B cell (primary cell): ENCODE data around the gene NFYC.

Experiments
- EZH2 ChIP-seq: IDR thresholded peaks from 2 replicates; pipeline ENCODE4 v1.6.1; 2012; ENCODE audit warnings: borderline replicate concordance, low read depth, mild to moderate bottlenecking, moderate library complexity, low read length; ENCODE audit not compliant: insufficient read depth, poor library complexity, severe bottlenecking
- TF ChIP-seq, protein P1 (sequence below): fragments of 200-600 bp; IDR thresholded peaks from one replicate; pipeline ENCODE4 v1.8.0; 2022; ENCODE audit warnings: antibody characterized with exemption, mild to moderate bottlenecking

DNA sequence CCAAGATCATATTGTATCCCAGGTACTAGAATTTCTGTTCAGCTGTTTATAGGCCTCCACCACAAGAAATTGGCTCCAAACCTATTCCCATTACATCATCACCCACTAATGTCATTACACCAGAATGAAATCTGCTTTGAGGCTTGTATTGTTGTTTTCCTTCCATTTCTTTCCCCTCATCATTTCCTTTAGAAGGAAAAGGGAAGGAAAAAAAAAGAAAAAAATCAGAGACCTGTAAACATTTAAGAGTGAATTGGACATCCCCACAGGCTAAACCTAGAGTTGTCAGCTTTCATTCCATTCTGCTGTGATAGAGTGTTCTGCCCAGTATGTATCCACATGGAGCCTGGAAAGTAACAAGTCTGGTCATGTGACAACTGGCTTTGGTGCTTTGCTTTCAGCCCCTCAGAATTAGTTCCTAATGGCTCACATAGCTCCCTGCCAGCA is 44.6 kb downstream of the NFYC start:
- TF ChIP-seq, protein P1, sequence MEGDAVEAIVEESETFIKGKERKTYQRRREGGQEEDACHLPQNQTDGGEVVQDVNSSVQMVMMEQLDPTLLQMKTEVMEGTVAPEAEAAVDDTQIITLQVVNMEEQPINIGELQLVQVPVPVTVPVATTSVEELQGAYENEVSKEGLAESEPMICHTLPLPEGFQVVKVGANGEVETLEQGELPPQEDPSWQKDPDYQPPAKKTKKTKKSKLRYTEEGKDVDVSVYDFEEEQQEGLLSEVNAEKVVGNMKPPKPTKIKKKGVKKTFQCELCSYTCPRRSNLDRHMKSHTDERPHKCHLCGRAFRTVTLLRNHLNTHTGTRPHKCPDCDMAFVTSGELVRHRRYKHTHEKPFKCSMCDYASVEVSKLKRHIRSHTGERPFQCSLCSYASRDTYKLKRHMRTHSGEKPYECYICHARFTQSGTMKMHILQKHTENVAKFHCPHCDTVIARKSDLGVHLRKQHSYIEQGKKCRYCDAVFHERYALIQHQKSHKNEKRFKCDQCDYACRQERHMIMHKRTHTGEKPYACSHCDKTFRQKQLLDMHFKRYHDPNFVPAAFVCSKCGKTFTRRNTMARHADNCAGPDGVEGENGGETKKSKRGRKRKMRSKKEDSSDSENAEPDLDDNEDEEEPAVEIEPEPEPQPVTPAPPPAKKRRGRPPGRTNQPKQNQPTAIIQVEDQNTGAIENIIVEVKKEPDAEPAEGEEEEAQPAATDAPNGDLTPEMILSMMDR: no peak
- TF ChIP-seq EZH2: no peak
